HCT116 (cell line): ENCODE measurements around the gene ASB7. TPM values are rescaled to one million over a fixed set of nuclear protein-coding genes. Genes with fewer than 3 reads are reported as not detected.

ENCODE experiments used
- ATAC-seq: fragments of 200-7000 bp; cut with Tn5 transposase; 2 replicates; pipeline ENCODE4 v1.9.1; 2020; ENCODE audit warnings: mild to moderate bottlenecking, moderate library complexity
- BruUV-seq: library from RNA; stranded (reverse); fragments of 400-500 nt; replicated peaks from 2 replicates; lab custom pipeline; 2021; lab: Mats Ljungman, UMichigan
- CTCF ChIA-PET: fragments of 300-600 bp; sonication (Branson Sonifier 250); formaldehyde crosslinking; loops from one replicate; lab custom pipeline; 2021; ENCODE audit warnings: antibody characterized with exemption; lab: Charles Lee
- POLR2A ChIA-PET: fragments of 300-600, 350-600 bp; sonication (Branson Sonifier 250); formaldehyde crosslinking; loops from one replicate; lab custom pipeline; 2021; ENCODE audit warnings: antibody characterized with exemption; lab: Charles Lee
- RAD21 ChIA-PET, 2 experiments: fragments of 300-600 bp; sonication (Branson Sonifier 250); formaldehyde crosslinking; loops; one replicate each; lab custom pipeline; 2023; ENCODE audit warnings: low total read pairs in 2 of 2; ENCODE audit not compliant: uncharacterized antibody in 2 of 2, unreplicated experiment in 2 of 2, low non-redundant PET in 1 of 2; lab: Charles Lee
- DNase-seq: peaks from one replicate; pipeline ENCODE4 v3.0.0-alpha.2; 2010; ENCODE audit warnings: low read depth, low spot score
- H2AFZ ChIP-seq: fragments of 200-600 bp; shearing (Covaris generic), sonication (generic); 2 replicates; pipeline ENCODE4 v1.6.1; 2017; ENCODE audit warnings: low read depth, mixed run types, mixed read lengths, antibody characterized with exemption, low read length; ENCODE audit not compliant: poor library complexity, severe bottlenecking
- H3K27ac ChIP-seq: 2 replicates; pipeline ENCODE4 v1.5.1; 2012; ENCODE audit warnings: low read depth, low read length
- H3K27me3 ChIP-seq: fragments of 200-600 bp; sonication (generic); 2 replicates; pipeline ENCODE4 v1.6.1; 2016; ENCODE audit warnings: mixed run types, low read length, mixed read lengths; ENCODE audit not compliant: insufficient read depth
- H3K36me3 ChIP-seq, 2 experiments: fragments of 200-500 bp in 1 of 2; fragments of 200-600 bp in 1 of 2; sonication (Bioruptor generic) in 1 of 2; sonication (generic) in 1 of 2; 2 replicates each; pipeline versions ENCODE4 v1.5.1 to v1.6.1; 2014 to 2016; ENCODE audit warnings: low read length in 2 of 2, inconsistent platforms in 1 of 2, mixed read lengths in 1 of 2, mixed run types in 1 of 2; ENCODE audit not compliant: insufficient read depth in 2 of 2, control insufficient read depth in 1 of 2
- H3K4me1 ChIP-seq, 2 experiments: fragments of 200-600 bp in 1 of 2; sonication (generic) in 1 of 2; 2 replicates each; pipeline versions ENCODE4 v1.5.1 to v1.6.1; 2012 to 2017; ENCODE audit warnings: low read length in 2 of 2, inconsistent platforms in 1 of 2, mild to moderate bottlenecking in 1 of 2, mixed read lengths in 1 of 2, mixed run types in 1 of 2, moderate library complexity in 1 of 2; ENCODE audit not compliant: insufficient read depth in 2 of 2, control insufficient read depth in 1 of 2
- H3K4me2 ChIP-seq: fragments of 200-600 bp; sonication (generic); 2 replicates; pipeline ENCODE4 v1.6.1; 2017; ENCODE audit warnings: mixed run types, low read length, mixed read lengths
- H3K4me3 ChIP-seq, 2 experiments: fragments of 200-600 bp in 1 of 2; sonication (generic) in 1 of 2; replicated peaks in 1 of 2; 2 replicates each; pipeline ENCODE4 v1.5.1; 2011 to 2016; ENCODE audit warnings: low read length in 2 of 2, control low read depth in 1 of 2, low read depth in 1 of 2, mild to moderate bottlenecking in 1 of 2, mixed read lengths in 1 of 2, mixed run types in 1 of 2
- H3K79me2 ChIP-seq: fragments of 200-600 bp; sonication (generic); 2 replicates; pipeline ENCODE4 v1.6.1; 2017; ENCODE audit warnings: mild to moderate bottlenecking, mixed run types, low read length, moderate library complexity, mixed read lengths; ENCODE audit not compliant: insufficient read depth
- H3K9ac ChIP-seq: fragments of 200-600 bp; sonication (generic); 2 replicates; pipeline ENCODE4 v1.6.1; 2016; ENCODE audit warnings: low read length, mixed read lengths
- H3K9me2 ChIP-seq: fragments of 200-600 bp; sonication (generic), shearing (Covaris generic); 2 replicates; pipeline ENCODE4 v1.6.1; 2017; ENCODE audit warnings: mixed run types, mild to moderate bottlenecking, moderate library complexity; ENCODE audit not compliant: insufficient read depth
- H3K9me3 ChIP-seq, 2 experiments: fragments of 200-500 bp in 1 of 2; fragments of 200-600 bp in 1 of 2; sonication (Bioruptor generic) in 1 of 2; sonication (generic) in 1 of 2; 2 replicates each; pipeline ENCODE4 v1.6.1; 2014 to 2017; ENCODE audit warnings: low read length in 2 of 2, mixed read lengths in 2 of 2, inconsistent platforms in 1 of 2, low read depth in 1 of 2, mild to moderate bottlenecking in 1 of 2, mixed run types in 1 of 2, moderate library complexity in 1 of 2; ENCODE audit not compliant: control insufficient read depth in 1 of 2, insufficient read depth in 1 of 2
- H4K20me1 ChIP-seq: fragments of 200-600 bp; sonication (generic), shearing (Covaris generic); 2 replicates; pipeline ENCODE4 v1.6.1; 2017; ENCODE audit warnings: mixed run types, mild to moderate bottlenecking, moderate library complexity; ENCODE audit not compliant: insufficient read depth
- EZH2phosphoT487 ChIP-seq: fragments of 200-600 bp; IDR thresholded peaks from 2 replicates; pipeline ENCODE4 v1.6.1; 2018; ENCODE audit warnings: antibody characterized with exemption, borderline replicate concordance
- FOSL1 ChIP-seq: IDR thresholded peaks from 2 replicates; pipeline ENCODE4 v1.6.1; 2012; ENCODE audit warnings: low read depth
- JUND ChIP-seq: IDR thresholded peaks from 2 replicates; pipeline ENCODE4 v1.6.1; 2012
- POLR2A ChIP-seq: IDR thresholded peaks from 2 replicates; pipeline ENCODE4 v1.7.0; 2011; ENCODE audit warnings: borderline replicate concordance; ENCODE audit not compliant: insufficient read depth, insufficient read length; ENCODE audit errors: extremely low read depth
- POLR2AphosphoS5 ChIP-seq: IDR thresholded peaks from 2 replicates; pipeline ENCODE4 v1.6.1; 2011; ENCODE audit warnings: mild to moderate bottlenecking, low read depth, low read length, moderate library complexity
- SRF ChIP-seq: IDR thresholded peaks from 2 replicates; pipeline ENCODE4 v1.6.1; 2012; ENCODE audit warnings: low read depth
- YY1 ChIP-seq: IDR thresholded peaks from 2 replicates; pipeline ENCODE4 v1.6.1; 2011; ENCODE audit warnings: low read length, low read depth, moderate library complexity, mild to moderate bottlenecking; ENCODE audit not compliant: insufficient replicate concordance; ENCODE audit errors: extremely low read depth
- ZNF274 ChIP-seq: fragments of 200-500 bp; sonication (Bioruptor generic); IDR thresholded peaks from 2 replicates; pipeline ENCODE4 v1.6.1; 2014; ENCODE audit warnings: mild to moderate bottlenecking, low read depth, low read length, inconsistent platforms
- intact Hi-C: fragments of 100-400 bp; cut with micrococcal nuclease; formaldehyde crosslinking; loops from 2 replicates; pipeline ENCODE4 v1.10.0; 2022
- total RNA-seq: library from RNA; stranded (reverse); gene quantifications from one replicate; pipeline ENCODE4 v1.2.1, GENCODE V29; 2021; ENCODE audit not compliant: unreplicated experiment
- TF ChIP-seq, protein P1 (sequence below): IDR thresholded peaks from 2 replicates; pipeline ENCODE4 v1.6.1; 2012; ENCODE audit warnings: low read depth
- TF ChIP-seq, protein P2 (sequence below), 3 experiments: fragments of 200-600 bp in 1 of 3; sonication (generic) in 1 of 3; IDR thresholded peaks in 2 of 3; conservative IDR thresholded peaks in 1 of 3; 2 replicates each; pipeline ENCODE4 v1.5.1; 2012 to 2017; ENCODE audit warnings: low read depth in 2 of 3, low read length in 2 of 3, antibody characterized with exemption in 1 of 3, borderline replicate concordance in 1 of 3, control low read depth in 1 of 3, mild to moderate bottlenecking in 1 of 3, mixed read lengths in 1 of 3, mixed run types in 1 of 3, moderate library complexity in 1 of 3; ENCODE audit not compliant: insufficient read depth in 1 of 3
- TF ChIP-seq, protein P3 (sequence below): IDR thresholded peaks from 2 replicates; pipeline ENCODE4 v1.6.1; 2012

ASB7 gene
- total RNA-seq, 1 experiment from 2014 or later = 16.6 TPM

DNA sequence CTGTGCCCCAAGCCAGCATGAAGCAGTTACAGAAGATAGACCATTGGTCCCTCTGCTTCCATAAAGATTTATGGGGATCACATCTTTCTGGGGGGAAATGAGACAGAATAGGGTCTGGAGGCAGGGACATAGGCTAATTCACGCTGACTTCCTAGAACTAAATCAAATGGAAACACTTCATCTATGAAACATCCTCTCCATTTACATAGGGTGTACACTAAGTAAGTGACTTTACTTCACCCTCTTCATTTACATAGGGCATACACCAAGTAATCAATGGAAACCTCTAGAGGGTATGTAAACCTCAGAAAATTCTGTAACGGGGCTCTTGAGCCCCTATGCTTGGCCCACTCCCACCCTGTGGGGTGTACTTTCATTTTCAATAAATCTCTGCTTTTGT, 10.6 kb upstream of the ASB7 start:
- BruUV-seq = no TSS peak
- no peak overlapping the region for H2AFZ ChIP-seq
- CTCF ChIA-PET = no interaction called here
- ATAC-seq (no peak), DNase-seq (no peak)
- H4K20me1 ChIP-seq = no peaks in the 10 kb centered on the region
- no peaks in the 10 kb centered on the region for H3K36me3 ChIP-seq
- H3K79me2 ChIP-seq = peaks cover 90% of the 10 kb centered on the region
- no peak overlapping the region for H3K9ac ChIP-seq
- peaks cover 14 to 18% of the 10 kb centered on the region in 2 experiments; a peak in 3 of 4 replicates for H3K9me3 ChIP-seq
- TF ChIP-seq YY1 = no peak
- no peak for TF ChIP-seq FOSL1
- TF ChIP-seq, protein P1, sequence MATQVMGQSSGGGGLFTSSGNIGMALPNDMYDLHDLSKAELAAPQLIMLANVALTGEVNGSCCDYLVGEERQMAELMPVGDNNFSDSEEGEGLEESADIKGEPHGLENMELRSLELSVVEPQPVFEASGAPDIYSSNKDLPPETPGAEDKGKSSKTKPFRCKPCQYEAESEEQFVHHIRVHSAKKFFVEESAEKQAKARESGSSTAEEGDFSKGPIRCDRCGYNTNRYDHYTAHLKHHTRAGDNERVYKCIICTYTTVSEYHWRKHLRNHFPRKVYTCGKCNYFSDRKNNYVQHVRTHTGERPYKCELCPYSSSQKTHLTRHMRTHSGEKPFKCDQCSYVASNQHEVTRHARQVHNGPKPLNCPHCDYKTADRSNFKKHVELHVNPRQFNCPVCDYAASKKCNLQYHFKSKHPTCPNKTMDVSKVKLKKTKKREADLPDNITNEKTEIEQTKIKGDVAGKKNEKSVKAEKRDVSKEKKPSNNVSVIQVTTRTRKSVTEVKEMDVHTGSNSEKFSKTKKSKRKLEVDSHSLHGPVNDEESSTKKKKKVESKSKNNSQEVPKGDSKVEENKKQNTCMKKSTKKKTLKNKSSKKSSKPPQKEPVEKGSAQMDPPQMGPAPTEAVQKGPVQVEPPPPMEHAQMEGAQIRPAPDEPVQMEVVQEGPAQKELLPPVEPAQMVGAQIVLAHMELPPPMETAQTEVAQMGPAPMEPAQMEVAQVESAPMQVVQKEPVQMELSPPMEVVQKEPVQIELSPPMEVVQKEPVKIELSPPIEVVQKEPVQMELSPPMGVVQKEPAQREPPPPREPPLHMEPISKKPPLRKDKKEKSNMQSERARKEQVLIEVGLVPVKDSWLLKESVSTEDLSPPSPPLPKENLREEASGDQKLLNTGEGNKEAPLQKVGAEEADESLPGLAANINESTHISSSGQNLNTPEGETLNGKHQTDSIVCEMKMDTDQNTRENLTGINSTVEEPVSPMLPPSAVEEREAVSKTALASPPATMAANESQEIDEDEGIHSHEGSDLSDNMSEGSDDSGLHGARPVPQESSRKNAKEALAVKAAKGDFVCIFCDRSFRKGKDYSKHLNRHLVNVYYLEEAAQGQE = no peak
- no peak for TF ChIP-seq ZNF274
- TF ChIP-seq POLR2AphosphoS5 = no peak
- intact Hi-C loops = no loop called here
- H3K4me2 ChIP-seq = no peak overlapping the region
- H3K27ac ChIP-seq = no peak overlapping the region
- H3K4me1 ChIP-seq = 0 out of 4 replicates have a peak, but pooled peaks cover 0 to under 1% of the 10 kb centered on the region in 2 experiments
- H3K9me2 ChIP-seq = no peaks in the 10 kb centered on the region
- RAD21 ChIA-PET = no interaction called here
- no peak overlapping the region for H3K4me3 ChIP-seq
- no peaks in the 10 kb centered on the region for H3K27me3 ChIP-seq
- POLR2A ChIA-PET = no interaction called here

DNA sequence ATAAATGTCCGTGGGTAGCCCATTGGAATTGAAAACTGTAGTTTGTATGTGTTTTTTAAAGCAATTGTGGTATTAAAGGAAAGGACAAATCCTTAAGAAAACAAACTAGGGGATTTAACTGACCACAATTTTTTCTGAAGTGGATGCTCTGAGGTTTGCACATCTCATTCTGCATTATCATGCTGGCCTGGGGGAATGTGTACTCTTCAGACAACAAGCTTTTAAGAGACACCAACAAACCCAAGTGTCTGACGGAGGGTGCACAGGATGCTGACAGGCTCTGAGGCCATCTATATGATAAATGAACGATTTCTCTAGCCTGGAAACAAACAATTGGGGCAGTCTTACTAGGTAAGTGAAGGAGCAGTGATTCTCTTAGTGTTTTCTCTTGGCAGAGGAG, 9.5 kb upstream of the ASB7 start:
- Histone ChIP-seq H4K20me1 (no peaks in the 10 kb centered on the region), H3K27me3 (no peaks in the 10 kb centered on the region), H3K4me3 (no peak overlapping the region), H3K4me1 (0 out of 4 replicates have a peak, but pooled peaks cover 0 to 3% of the 10 kb centered on the region in 2 experiments), H3K4me2 (no peak overlapping the region), H3K79me2 (peaks cover 93% of the 10 kb centered on the region), H3K9ac (no peak overlapping the region), H3K27ac (no peak overlapping the region), H2AFZ (no peak overlapping the region), H3K9me3 (peaks cover 11 to 18% of the 10 kb centered on the region in 2 experiments; a peak in 3 of 4 replicates), H3K9me2 (no peaks in the 10 kb centered on the region), H3K36me3 (no peaks in the 10 kb centered on the region)
- no peak for ATAC-seq
- ChIA-PET POLR2A (no interaction called here), CTCF (no interaction called here), RAD21 (no interaction called here)
- TF ChIP-seq FOSL1 = no peak
- TF ChIP-seq, protein P2, sequence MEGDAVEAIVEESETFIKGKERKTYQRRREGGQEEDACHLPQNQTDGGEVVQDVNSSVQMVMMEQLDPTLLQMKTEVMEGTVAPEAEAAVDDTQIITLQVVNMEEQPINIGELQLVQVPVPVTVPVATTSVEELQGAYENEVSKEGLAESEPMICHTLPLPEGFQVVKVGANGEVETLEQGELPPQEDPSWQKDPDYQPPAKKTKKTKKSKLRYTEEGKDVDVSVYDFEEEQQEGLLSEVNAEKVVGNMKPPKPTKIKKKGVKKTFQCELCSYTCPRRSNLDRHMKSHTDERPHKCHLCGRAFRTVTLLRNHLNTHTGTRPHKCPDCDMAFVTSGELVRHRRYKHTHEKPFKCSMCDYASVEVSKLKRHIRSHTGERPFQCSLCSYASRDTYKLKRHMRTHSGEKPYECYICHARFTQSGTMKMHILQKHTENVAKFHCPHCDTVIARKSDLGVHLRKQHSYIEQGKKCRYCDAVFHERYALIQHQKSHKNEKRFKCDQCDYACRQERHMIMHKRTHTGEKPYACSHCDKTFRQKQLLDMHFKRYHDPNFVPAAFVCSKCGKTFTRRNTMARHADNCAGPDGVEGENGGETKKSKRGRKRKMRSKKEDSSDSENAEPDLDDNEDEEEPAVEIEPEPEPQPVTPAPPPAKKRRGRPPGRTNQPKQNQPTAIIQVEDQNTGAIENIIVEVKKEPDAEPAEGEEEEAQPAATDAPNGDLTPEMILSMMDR (IDR thresholded peaks at IDR 0.05 in 2 of 3, conservative IDR thresholded peaks at IDR 0.05 in 1 of 3; ENCODE audit: borderline replicate concordance in 1 of 3, insufficient read depth in 1 of 3, low read depth in 2 of 3, low read length in 2 of 3) = no peak
- TF ChIP-seq, protein P3, sequence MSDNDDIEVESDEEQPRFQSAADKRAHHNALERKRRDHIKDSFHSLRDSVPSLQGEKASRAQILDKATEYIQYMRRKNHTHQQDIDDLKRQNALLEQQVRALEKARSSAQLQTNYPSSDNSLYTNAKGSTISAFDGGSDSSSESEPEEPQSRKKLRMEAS = no peak
- TF ChIP-seq SRF = no peak
- TF ChIP-seq POLR2A = no peak
- TF ChIP-seq JUND = no peak
- no peak for TF ChIP-seq EZH2phosphoT487
- TF ChIP-seq ZNF274 = no peak
- TF ChIP-seq YY1 = no peak
- no TSS peak for BruUV-seq
- intact Hi-C loops = no loop called here
- DNase-seq = no peak
